ENCODE measurements around the gene SPIRE1.

The SPIRE1 gene

GRCh38 chr18:12657684-12658425 is at the start of gene SPIRE1:
Gene SPIRE1, minus strand, starts transcription at chr18:12658107. Its CDS starts 241 bp downstream, at chr18:12657866.
- peak; percentile 44 for DNase-seq

- no peak for DNase-seq
These were observed 45.8 kb upstream of the SPIRE1 start for GRCh38 chr18:12703664-12704063.

- DNase-seq: no peak
These were observed 45.2 kb upstream of the SPIRE1 start for GRCh38 chr18:12703096-12703567.

GRCh38 chr18:12702221-12703095 is 44.6 kb upstream of the SPIRE1 start, which contains the start of the genes CEP76 and PSMG2:
Gene CEP76, minus strand, starts transcription at chr18:12702723. Its CDS starts 175 bp downstream, at chr18:12702548.
Gene PSMG2, plus strand, starts transcription at chr18:12703042. Its CDS starts 66 bp downstream, at chr18:12703108.
- peak; percentile 85 for DNase-seq

GRCh38 chr18:12701161-12701560 is 43.3 kb upstream of the SPIRE1 start:
- peak; percentile 12 for DNase-seq

- no peak for DNase-seq
These were observed 41.8 kb upstream of the SPIRE1 start for GRCh38 chr18:12699747-12700146.

- DNase-seq: no peak
These were observed 36.1 kb upstream of the SPIRE1 start for GRCh38 chr18:12694032-12694431.

GRCh38 chr18:12692206-12692605 is 34.3 kb upstream of the SPIRE1 start:
- DNase-seq: no peak

GRCh38 chr18:12689256-12689850 is 31.4 kb upstream of the SPIRE1 start:
- no peak for DNase-seq

GRCh38 chr18:12686100-12686499 is 28.2 kb upstream of the SPIRE1 start:
- DNase-seq: no peak

GRCh38 chr18:12679183-12679786 is 21.4 kb upstream of the SPIRE1 start:
- DNase-seq: no peak

GRCh38 chr18:12668041-12668440 is 10.1 kb upstream of the SPIRE1 start:
- no peak for DNase-seq

GRCh38 chr18:12659904-12660605 is 2.1 kb upstream of the SPIRE1 start:
- DNase-seq: peak; percentile 58

GRCh38 chr18:12658426-12659138 is 675 bp upstream of the SPIRE1 start:
- peak; percentile 29 for DNase-seq

- no peak for DNase-seq
These were observed 796 bp downstream of the SPIRE1 start for GRCh38 chr18:12656938-12657683.

GRCh38 chr18:12656605-12656937 is 1.3 kb downstream of the SPIRE1 start:
- DNase-seq: no peak

GRCh38 chr18:12654971-12655370 is 2.9 kb downstream of the SPIRE1 start:
- DNase-seq: no peak

GRCh38 chr18:12652861-12653401 is 5.0 kb downstream of the SPIRE1 start:
- DNase-seq: peak; percentile 0

- DNase-seq: no peak
These were observed 6.3 kb downstream of the SPIRE1 start for GRCh38 chr18:12651651-12652050.

- DNase-seq: no peak
These were observed 10.1 kb downstream of the SPIRE1 start for GRCh38 chr18:12647773-12648172.

Measured in CD4-positive, alpha-beta T cell treated with Interleukin-21 for 1 hour (primary cell).